Tibial artery (tissue), 4 donors: Measurements from ENCODE around the gene TSBP1.

Experiments
- DNase-seq, 2 donors: peaks; one replicate each; pipeline ENCODE4 v3.0.0-alpha.2; 2019
- H3K27ac ChIP-seq, 2 donors: fragments of 200-600 bp; sonication (generic) in 1 of 2; 1 replicate in 1 of 2; 2 replicates in 1 of 2; pipeline ENCODE4 v1.5.1; 2018 to 2019; ENCODE audit warnings: mild to moderate bottlenecking in 1 of 2
- H3K27me3 ChIP-seq, 2 donors: fragments of 200-600 bp; sonication (generic) in 1 of 2; one replicate each; pipeline versions ENCODE4 v1.5.1 to v1.6.0; 2016 to 2019
- H3K36me3 ChIP-seq, 3 donors: fragments of 200-600 bp; sonication (generic) in 2 of 3; one replicate each; pipeline ENCODE4 v1.5.1; 2016 to 2019; ENCODE audit warnings: mild to moderate bottlenecking in 2 of 3
- H3K4me1 ChIP-seq, 4 donors: fragments of 200-600 bp; sonication (generic) in 2 of 4; 1 replicate in 3 of 4; 2 replicates in 1 of 4; pipeline ENCODE4 v1.5.1; 2016 to 2019
- H3K4me3 ChIP-seq, 2 donors: fragments of 200-600 bp; sonication (generic) in 1 of 2; 1 replicate in 1 of 2; 2 replicates in 1 of 2; pipeline ENCODE4 v1.5.1; 2018 to 2019; ENCODE audit warnings: mild to moderate bottlenecking in 2 of 2
- H3K9me3 ChIP-seq, 3 donors: fragments of 200-600 bp; sonication (generic) in 1 of 3; one replicate each; pipeline ENCODE4 v1.5.1; 2016 to 2019
- intact Hi-C: fragments of 100-400 bp; cut with DNase I; formaldehyde crosslinking; loops from one replicate; pipeline ENCODE4 v1.15.0; 2023; ENCODE audit warnings: low total_unique reads
- TF ChIP-seq, protein P1 (sequence below), 2 experiments: fragments of 200-600 bp in 1 of 2; fragments of 450-650 bp in 1 of 2; IDR thresholded peaks; one replicate each; pipeline ENCODE4 v1.5.1; 2017 to 2019; ENCODE audit warnings: antibody characterized with exemption in 2 of 2, mild to moderate bottlenecking in 1 of 2, moderate library complexity in 1 of 2

Gene TSBP1, protein sequence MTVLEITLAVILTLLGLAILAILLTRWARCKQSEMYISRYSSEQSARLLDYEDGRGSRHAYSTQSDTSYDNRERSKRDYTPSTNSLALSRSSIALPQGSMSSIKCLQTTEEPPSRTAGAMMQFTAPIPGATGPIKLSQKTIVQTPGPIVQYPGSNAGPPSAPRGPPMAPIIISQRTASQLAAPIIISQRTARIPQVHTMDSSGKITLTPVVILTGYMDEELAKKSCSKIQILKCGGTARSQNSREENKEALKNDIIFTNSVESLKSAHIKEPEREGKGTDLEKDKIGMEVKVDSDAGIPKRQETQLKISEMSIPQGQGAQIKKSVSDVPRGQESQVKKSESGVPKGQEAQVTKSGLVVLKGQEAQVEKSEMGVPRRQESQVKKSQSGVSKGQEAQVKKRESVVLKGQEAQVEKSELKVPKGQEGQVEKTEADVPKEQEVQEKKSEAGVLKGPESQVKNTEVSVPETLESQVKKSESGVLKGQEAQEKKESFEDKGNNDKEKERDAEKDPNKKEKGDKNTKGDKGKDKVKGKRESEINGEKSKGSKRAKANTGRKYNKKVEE

DNA sequence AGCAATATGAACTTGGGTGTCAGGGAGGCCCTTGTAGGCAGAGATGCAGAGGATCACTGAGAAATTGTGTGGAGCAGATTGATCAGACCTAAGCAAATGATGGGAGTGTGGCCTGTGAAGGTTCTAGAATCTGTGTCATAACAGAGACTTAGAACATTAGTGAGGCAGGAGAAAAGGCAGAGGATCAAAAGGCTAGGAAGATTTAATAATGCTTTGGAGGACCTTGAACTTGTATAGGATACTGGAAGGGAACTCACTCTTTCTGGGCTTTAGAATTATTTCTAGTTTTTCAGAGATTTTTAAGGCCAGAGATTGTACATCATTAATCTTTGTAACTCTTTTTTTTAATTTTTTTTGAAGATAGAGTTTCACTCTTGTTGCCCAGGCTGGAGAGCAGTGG is at the start of gene TSBP1:
Gene TSBP1, minus strand, starts transcription at position 101 of the 400 bp plus-strand sequence. CDS start 197 bp downstream, outside the sequence.
- Histone ChIP-seq H3K36me3 (no peaks in the 10 kb centered on the region), H3K9me3 (no peaks in the 10 kb centered on the region), H3K4me1 (no peaks in the 10 kb centered on the region), H3K27ac (no peak within 1 kb of the TSS), H3K27me3 (peaks cover 0 to 8% of the 10 kb centered on the region in 2 donors), H3K4me3 (no peak within 1 kb of the TSS)
- DNase-seq = no peak
- TF ChIP-seq, protein P1, sequence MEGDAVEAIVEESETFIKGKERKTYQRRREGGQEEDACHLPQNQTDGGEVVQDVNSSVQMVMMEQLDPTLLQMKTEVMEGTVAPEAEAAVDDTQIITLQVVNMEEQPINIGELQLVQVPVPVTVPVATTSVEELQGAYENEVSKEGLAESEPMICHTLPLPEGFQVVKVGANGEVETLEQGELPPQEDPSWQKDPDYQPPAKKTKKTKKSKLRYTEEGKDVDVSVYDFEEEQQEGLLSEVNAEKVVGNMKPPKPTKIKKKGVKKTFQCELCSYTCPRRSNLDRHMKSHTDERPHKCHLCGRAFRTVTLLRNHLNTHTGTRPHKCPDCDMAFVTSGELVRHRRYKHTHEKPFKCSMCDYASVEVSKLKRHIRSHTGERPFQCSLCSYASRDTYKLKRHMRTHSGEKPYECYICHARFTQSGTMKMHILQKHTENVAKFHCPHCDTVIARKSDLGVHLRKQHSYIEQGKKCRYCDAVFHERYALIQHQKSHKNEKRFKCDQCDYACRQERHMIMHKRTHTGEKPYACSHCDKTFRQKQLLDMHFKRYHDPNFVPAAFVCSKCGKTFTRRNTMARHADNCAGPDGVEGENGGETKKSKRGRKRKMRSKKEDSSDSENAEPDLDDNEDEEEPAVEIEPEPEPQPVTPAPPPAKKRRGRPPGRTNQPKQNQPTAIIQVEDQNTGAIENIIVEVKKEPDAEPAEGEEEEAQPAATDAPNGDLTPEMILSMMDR (IDR thresholded peaks at IDR 0.05) = no peak
- intact Hi-C loops = no loop called here

DNA sequence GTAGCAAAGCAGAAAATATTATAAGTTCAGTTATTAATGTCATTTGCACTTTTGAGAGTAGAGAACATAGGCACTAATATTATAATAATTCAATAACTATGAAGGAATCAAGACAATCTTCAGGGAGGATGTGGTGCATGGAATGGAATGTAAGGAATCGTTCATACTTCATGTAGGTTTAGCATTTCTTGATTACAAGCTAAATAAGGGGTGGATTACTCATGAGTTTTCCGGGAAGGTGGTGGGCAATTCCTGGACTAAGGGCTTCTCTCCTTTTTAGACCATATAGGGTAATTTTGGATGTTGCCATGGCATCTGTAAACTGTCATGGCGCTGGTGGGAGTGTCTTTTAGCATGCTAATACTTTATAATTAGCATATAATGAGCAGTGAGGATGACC is 44.3 kb upstream of the TSBP1 start:
- H3K27ac ChIP-seq = no peak overlapping the region
- TF ChIP-seq, protein P1 (IDR thresholded peaks at IDR 0.05) = no peak
- peaks cover 0 to 8% (median 3%) of the 10 kb centered on the region in 4 donors for H3K4me1 ChIP-seq
- H3K27me3 ChIP-seq = peaks cover 0 to 63% of the 10 kb centered on the region in 2 donors
- intact Hi-C loops = no loop called here
- DNase-seq = no peak
- H3K36me3 ChIP-seq = no peaks in the 10 kb centered on the region
- no peak overlapping the region for H3K4me3 ChIP-seq
- H3K9me3 ChIP-seq = no peaks in the 10 kb centered on the region

DNA sequence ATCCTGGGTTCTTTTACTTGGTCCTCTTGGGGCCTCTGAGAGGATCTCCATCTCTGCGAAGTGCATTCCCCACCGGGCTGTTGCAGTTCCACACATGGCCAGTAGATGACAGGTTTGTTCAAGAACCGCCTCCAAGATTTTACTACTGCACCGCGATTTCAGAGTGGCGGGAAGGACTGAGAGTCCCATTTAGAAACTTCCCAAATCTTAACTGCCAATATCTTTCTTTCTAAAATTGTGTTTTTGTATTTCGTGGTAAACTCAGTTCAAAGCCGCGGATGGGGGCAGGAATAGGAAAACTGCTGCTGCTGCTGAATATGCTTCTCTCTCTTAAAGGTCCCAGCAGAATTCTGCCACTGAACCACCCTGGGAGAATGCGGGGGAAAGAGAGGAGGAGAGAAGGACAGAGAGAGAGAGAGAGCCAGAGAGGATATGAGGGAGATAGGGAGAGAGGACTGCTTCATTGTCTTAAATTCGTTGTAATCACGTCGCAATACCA is 43.9 kb upstream of the TSBP1 start:
- TF ChIP-seq, protein P1 (IDR thresholded peaks at IDR 0.05) = peak; percentile 94 to 99
- intact Hi-C loops = no loop called here
- no peaks in the 10 kb centered on the region for H3K9me3 ChIP-seq
- no peaks in the 10 kb centered on the region for H3K36me3 ChIP-seq
- H3K27ac ChIP-seq = no peak overlapping the region
- peak overlapping the region in 1 of 2 donors; percentile 12 for H3K4me3 ChIP-seq
- H3K4me1 ChIP-seq = peaks cover 0 to 8% (median 3%) of the 10 kb centered on the region in 4 donors
- H3K27me3 ChIP-seq = peaks cover 0 to 63% of the 10 kb centered on the region in 2 donors
- DNase-seq = peak; percentile 75 to 83

DNA sequence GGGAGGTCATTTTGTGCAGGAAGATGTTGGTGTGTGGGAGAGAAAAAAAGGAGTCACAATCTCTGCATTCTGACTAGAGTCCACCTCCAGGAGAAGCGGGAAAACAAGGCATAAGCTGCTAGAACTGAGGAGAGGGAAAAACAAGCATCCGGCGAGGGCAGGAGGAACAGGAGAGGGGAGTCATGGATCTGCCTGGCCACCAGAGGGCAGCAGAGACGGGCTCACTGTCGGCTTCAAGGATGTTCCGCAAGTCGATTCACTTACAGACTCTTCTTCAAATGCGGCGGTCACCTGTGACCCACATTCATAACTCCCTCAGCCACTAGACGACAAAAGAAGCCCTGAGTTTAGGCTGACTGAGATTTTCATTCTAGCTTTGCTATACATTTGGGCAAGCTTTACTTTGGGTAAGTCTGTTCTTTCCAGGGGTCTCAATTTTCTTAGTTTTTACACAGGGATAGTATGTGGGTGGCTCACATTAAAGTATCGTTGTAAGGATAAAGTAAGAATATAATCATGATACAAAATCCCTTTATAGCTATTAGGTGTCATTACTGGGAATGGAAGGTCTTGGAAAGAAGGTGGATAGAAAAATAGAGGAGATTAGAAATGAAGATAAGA is 41.8 kb upstream of the TSBP1 start:
- TF ChIP-seq, protein P1 (IDR thresholded peaks at IDR 0.05) = peak; percentile 77 to 94
- H3K27ac ChIP-seq = no peak overlapping the region
- H3K4me3 ChIP-seq = no peak overlapping the region
- intact Hi-C loops = loop anchor here (5.0 kb wide), 1 partner anchor 289 kb away; no protein-coding TSS in a partner anchor
- no peaks in the 10 kb centered on the region for H3K9me3 ChIP-seq
- H3K27me3 ChIP-seq = peaks cover 0 to 58% of the 10 kb centered on the region in 2 donors
- no peaks in the 10 kb centered on the region for H3K36me3 ChIP-seq
- H3K4me1 ChIP-seq = peaks cover 0 to 8% (median 3%) of the 10 kb centered on the region in 4 donors
- DNase-seq = peak; percentile 71 to 74

DNA sequence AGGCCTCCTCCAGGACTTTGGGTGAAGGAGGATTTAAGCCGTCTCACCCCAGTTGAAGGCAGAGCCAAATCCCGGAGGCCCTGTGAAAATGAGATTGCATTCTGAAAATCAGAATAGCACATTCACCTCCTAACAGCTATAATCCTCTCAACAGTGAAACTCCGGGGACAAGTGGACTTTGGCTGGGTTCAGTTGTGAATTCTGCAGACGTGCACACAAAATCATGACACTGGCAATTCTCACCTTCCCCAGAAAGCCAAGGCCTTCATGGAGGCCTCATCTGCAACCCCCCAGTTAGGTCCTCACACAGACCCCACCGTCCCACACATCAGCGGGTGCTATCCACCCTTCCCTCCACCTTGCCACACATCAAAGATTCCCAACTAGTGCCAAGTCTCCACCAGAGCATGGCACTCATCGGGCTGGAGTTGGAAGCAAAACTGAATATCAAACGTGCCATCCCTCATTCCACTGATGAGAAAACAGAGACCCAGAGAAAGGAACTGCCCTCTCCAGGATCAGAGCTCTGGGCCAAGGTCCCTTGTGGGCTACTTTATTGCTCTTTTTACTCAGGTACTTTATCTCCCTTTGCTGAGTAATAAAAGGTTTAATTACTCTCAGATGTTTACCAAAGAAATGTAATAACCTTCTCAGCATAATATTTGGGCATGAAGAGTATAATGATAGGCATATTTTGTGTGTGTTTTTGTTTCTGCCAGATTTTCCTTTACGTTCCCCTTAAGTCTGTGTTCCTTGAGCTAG is 40.0 kb upstream of the TSBP1 start:
- TF ChIP-seq, protein P1 (IDR thresholded peaks at IDR 0.05) = no peak
- Histone ChIP-seq H3K4me1 (peaks cover 0 to 8% (median 3%) of the 10 kb centered on the region in 4 donors), H3K27ac (no peak overlapping the region), H3K27me3 (peaks cover 0 to 63% of the 10 kb centered on the region in 2 donors), H3K9me3 (no peaks in the 10 kb centered on the region), H3K4me3 (no peak overlapping the region), H3K36me3 (no peaks in the 10 kb centered on the region)
- intact Hi-C loops = loop anchor here (5.0 kb wide), 1 partner anchor 291 kb away; no protein-coding TSS in a partner anchor
- no peak for DNase-seq
